Neural cell (in vitro differentiated cells): ENCODE results near the gene MAGI2. TPM values are rescaled to one million over a fixed set of nuclear protein-coding genes. Genes with fewer than 3 reads are reported as not detected.

ENCODE experiments used
- H2AFZ ChIP-seq: fragments of 200-600, 300-800 bp; sonication (generic), shearing (Covaris generic); 2 replicates; pipeline ENCODE4 v1.6.0; 2014; ENCODE audit warnings: low read depth, mild to moderate bottlenecking, antibody characterized with exemption, low read length, moderate library complexity
- H3F3A ChIP-seq: fragments of 200-600 bp; shearing (Covaris generic); 2 replicates; pipeline ENCODE4 v1.6.1; 2016; ENCODE audit warnings: mild to moderate bottlenecking, moderate library complexity, mixed read lengths, antibody characterized with exemption, low read length; ENCODE audit not compliant: insufficient read depth, poor library complexity, severe bottlenecking
- H3K27ac ChIP-seq: fragments of 200-600, 300-800 bp; sonication (generic), shearing (Covaris generic); 2 replicates; pipeline ENCODE4 v1.5.1; 2014; ENCODE audit warnings: mild to moderate bottlenecking, low read length, moderate library complexity
- H3K27me3 ChIP-seq: fragments of 300-800, 200-600 bp; sonication (generic), shearing (Covaris generic); 2 replicates; pipeline ENCODE4 v1.6.0; 2014; ENCODE audit warnings: mild to moderate bottlenecking, low read depth, low read length, moderate library complexity; ENCODE audit not compliant: insufficient read depth
- H3K36me3 ChIP-seq: fragments of 300-800, 200-600 bp; sonication (generic), shearing (Covaris generic); 2 replicates; pipeline ENCODE4 v1.5.1; 2014; ENCODE audit warnings: mild to moderate bottlenecking, antibody characterized with exemption, low read length, moderate library complexity; ENCODE audit not compliant: insufficient read depth
- H3K4me2 ChIP-seq: fragments of 300-800, 200-600 bp; sonication (generic), shearing (Covaris generic); 2 replicates; pipeline ENCODE4 v1.6.0; 2014; ENCODE audit warnings: mild to moderate bottlenecking, low read length
- H3K4me3 ChIP-seq: fragments of 300-800, 200-600 bp; sonication (generic), shearing (Covaris generic); 2 replicates; pipeline ENCODE4 v1.5.1; 2014; ENCODE audit warnings: mild to moderate bottlenecking, low read length, moderate library complexity
- H3K79me2 ChIP-seq: fragments of 200-600 bp; shearing (Covaris generic); replicated peaks from 2 replicates; pipeline ENCODE4 v1.6.0; 2014; ENCODE audit warnings: mild to moderate bottlenecking, low read length, moderate library complexity; ENCODE audit not compliant: insufficient read depth
- H3K9ac ChIP-seq: fragments of 300-800, 200-600 bp; sonication (generic), shearing (Covaris generic); 2 replicates; pipeline ENCODE4 v1.6.1; 2016; ENCODE audit warnings: mild to moderate bottlenecking, low read length, mixed read lengths
- H3K9me2 ChIP-seq: fragments of 200-600 bp; shearing (Covaris generic); 2 replicates; pipeline ENCODE4 v1.6.1; 2016; ENCODE audit warnings: mild to moderate bottlenecking, low read length, mixed read lengths; ENCODE audit not compliant: insufficient read depth
- H3K9me3 ChIP-seq: fragments of 200-600, 300-800 bp; sonication (generic), shearing (Covaris generic); 2 replicates; pipeline ENCODE4 v1.6.1; 2016; ENCODE audit warnings: mild to moderate bottlenecking, mixed run types, low read length, moderate library complexity, mixed read lengths
- H4K20me1 ChIP-seq: fragments of 200-600 bp; shearing (Covaris generic); 2 replicates; pipeline ENCODE4 v1.6.1; 2016; ENCODE audit warnings: mild to moderate bottlenecking, mixed run types; ENCODE audit not compliant: insufficient read depth
- EP300 ChIP-seq: fragments of 450-650 bp; conservative IDR thresholded peaks from 2 replicates; pipeline ENCODE4 v1.6.1; 2014; ENCODE audit warnings: antibody characterized with exemption, mild to moderate bottlenecking, moderate library complexity; ENCODE audit not compliant: poor library complexity, severe bottlenecking
- EZH2 ChIP-seq: fragments of 200-600, 300-800 bp; shearing (Covaris generic), sonication (generic); IDR thresholded peaks from 2 replicates; pipeline ENCODE4 v1.6.1; 2014; ENCODE audit warnings: antibody characterized with exemption, low read length, borderline replicate concordance, mild to moderate bottlenecking; ENCODE audit not compliant: insufficient read depth, poor library complexity, severe bottlenecking
- MXI1 ChIP-seq: fragments of 450-650 bp; conservative IDR thresholded peaks from 2 replicates; pipeline ENCODE4 v1.6.1; 2014; ENCODE audit warnings: antibody characterized with exemption, mild to moderate bottlenecking; ENCODE audit not compliant: poor library complexity, severe bottlenecking
- POLR2AphosphoS5 ChIP-seq: IDR thresholded peaks from 2 replicates; pipeline ENCODE4 v1.6.1; 2012
- RAD21 ChIP-seq: fragments of 450-650 bp; conservative IDR thresholded peaks from 2 replicates; pipeline ENCODE4 v1.6.1; 2014; ENCODE audit warnings: antibody characterized with exemption, mild to moderate bottlenecking, moderate library complexity
- SMC3 ChIP-seq: fragments of 450-650 bp; conservative IDR thresholded peaks from 2 replicates; pipeline ENCODE4 v1.6.1; 2014; ENCODE audit warnings: antibody characterized with exemption, mild to moderate bottlenecking, moderate library complexity; ENCODE audit not compliant: poor library complexity
- TAF1 ChIP-seq: IDR thresholded peaks from 2 replicates; pipeline ENCODE4 v1.6.1; 2012; ENCODE audit warnings: low read depth
- polyA plus RNA-seq: library from polyadenylated mRNA; depleted of rRNA; stranded (reverse); fragments of >200 nt; gene quantifications from 2 replicates; pipeline ENCODE4 v1.2.3, GENCODE V29; 2014
- TF ChIP-seq, protein P1 (sequence below): fragments of 450-650 bp; IDR thresholded peaks from 2 replicates; pipeline ENCODE4 v1.5.1; 2014; ENCODE audit warnings: antibody characterized with exemption, mild to moderate bottlenecking, moderate library complexity; ENCODE audit not compliant: poor library complexity, severe bottlenecking
- TF ChIP-seq, protein P2 (sequence below): IDR thresholded peaks from 2 replicates; pipeline ENCODE4 v1.6.1; 2012; ENCODE audit warnings: borderline replicate concordance

MAGI2 gene
- polyA plus RNA-seq, 1 donor from 2014 or later = 19.3 TPM

DNA sequence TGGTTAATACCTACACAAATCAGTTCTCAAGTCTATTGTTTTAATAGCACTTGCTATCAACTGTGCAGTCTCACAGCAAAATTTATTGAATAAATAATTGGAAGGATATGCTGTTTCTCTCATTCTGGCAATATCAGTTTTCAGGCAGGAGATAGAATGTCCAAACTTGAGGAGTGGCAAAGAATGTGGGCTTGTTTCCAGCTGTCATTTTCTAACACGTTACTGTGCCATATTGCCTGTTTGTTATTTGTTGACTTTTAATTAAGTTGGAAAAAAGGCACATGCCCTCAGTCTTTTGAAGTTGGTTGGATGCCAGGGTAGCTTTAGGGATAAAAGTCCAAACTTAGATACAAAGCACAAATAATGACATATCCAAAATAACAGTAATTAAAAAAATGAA lies 52.2 kb downstream of the MAGI2 start:
- no peak overlapping the region for H3K4me2 ChIP-seq
- H3K27ac ChIP-seq = no peak overlapping the region
- H3K79me2 ChIP-seq = no peaks in the 10 kb centered on the region
- H3F3A ChIP-seq = no peaks in the 10 kb centered on the region
- no peaks in the 10 kb centered on the region for H3K36me3 ChIP-seq
- no peaks in the 10 kb centered on the region for H3K9me3 ChIP-seq
- no peaks in the 10 kb centered on the region for H4K20me1 ChIP-seq
- H3K9me2 ChIP-seq = no peaks in the 10 kb centered on the region
- H3K4me3 ChIP-seq = no peak overlapping the region
- no peak overlapping the region for H2AFZ ChIP-seq
- TF ChIP-seq POLR2AphosphoS5 = no peak
- no peak for TF ChIP-seq RAD21
- TF ChIP-seq SMC3 = no peak
- no peak for TF ChIP-seq TAF1
- TF ChIP-seq EP300 = no peak
- TF ChIP-seq, protein P1, sequence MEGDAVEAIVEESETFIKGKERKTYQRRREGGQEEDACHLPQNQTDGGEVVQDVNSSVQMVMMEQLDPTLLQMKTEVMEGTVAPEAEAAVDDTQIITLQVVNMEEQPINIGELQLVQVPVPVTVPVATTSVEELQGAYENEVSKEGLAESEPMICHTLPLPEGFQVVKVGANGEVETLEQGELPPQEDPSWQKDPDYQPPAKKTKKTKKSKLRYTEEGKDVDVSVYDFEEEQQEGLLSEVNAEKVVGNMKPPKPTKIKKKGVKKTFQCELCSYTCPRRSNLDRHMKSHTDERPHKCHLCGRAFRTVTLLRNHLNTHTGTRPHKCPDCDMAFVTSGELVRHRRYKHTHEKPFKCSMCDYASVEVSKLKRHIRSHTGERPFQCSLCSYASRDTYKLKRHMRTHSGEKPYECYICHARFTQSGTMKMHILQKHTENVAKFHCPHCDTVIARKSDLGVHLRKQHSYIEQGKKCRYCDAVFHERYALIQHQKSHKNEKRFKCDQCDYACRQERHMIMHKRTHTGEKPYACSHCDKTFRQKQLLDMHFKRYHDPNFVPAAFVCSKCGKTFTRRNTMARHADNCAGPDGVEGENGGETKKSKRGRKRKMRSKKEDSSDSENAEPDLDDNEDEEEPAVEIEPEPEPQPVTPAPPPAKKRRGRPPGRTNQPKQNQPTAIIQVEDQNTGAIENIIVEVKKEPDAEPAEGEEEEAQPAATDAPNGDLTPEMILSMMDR = no peak
- TF ChIP-seq, protein P2, sequence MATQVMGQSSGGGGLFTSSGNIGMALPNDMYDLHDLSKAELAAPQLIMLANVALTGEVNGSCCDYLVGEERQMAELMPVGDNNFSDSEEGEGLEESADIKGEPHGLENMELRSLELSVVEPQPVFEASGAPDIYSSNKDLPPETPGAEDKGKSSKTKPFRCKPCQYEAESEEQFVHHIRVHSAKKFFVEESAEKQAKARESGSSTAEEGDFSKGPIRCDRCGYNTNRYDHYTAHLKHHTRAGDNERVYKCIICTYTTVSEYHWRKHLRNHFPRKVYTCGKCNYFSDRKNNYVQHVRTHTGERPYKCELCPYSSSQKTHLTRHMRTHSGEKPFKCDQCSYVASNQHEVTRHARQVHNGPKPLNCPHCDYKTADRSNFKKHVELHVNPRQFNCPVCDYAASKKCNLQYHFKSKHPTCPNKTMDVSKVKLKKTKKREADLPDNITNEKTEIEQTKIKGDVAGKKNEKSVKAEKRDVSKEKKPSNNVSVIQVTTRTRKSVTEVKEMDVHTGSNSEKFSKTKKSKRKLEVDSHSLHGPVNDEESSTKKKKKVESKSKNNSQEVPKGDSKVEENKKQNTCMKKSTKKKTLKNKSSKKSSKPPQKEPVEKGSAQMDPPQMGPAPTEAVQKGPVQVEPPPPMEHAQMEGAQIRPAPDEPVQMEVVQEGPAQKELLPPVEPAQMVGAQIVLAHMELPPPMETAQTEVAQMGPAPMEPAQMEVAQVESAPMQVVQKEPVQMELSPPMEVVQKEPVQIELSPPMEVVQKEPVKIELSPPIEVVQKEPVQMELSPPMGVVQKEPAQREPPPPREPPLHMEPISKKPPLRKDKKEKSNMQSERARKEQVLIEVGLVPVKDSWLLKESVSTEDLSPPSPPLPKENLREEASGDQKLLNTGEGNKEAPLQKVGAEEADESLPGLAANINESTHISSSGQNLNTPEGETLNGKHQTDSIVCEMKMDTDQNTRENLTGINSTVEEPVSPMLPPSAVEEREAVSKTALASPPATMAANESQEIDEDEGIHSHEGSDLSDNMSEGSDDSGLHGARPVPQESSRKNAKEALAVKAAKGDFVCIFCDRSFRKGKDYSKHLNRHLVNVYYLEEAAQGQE = no peak
- TF ChIP-seq EZH2 = no peak
- H3K27me3 ChIP-seq = no peaks in the 10 kb centered on the region
- no peak overlapping the region for H3K9ac ChIP-seq

DNA sequence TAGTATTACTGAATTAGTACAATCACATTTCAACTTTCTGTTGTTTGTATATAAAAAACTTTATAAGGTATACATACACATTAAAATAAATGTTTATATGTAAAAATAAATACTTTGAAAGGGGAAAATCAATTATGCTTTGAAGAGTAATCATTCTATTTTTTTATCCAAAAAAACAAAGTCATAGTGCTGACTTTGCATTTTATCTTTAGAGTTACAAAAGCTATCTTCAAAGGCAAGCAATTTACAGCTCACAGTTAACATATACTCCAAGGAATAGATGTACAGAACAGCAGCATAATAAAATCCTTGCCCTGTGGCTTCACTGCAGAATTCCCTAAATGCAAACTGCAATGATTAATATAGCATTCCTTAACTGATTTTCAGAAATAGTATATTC lies 53.2 kb downstream of the MAGI2 start:
- Histone ChIP-seq H3K27ac (no peak overlapping the region), H3K9ac (no peak overlapping the region), H3K79me2 (no peaks in the 10 kb centered on the region), H3K4me3 (no peak overlapping the region), H3K9me2 (no peaks in the 10 kb centered on the region), H3F3A (no peaks in the 10 kb centered on the region), H4K20me1 (no peaks in the 10 kb centered on the region), H3K27me3 (no peaks in the 10 kb centered on the region), H3K36me3 (no peaks in the 10 kb centered on the region), H3K4me2 (no peak overlapping the region), H3K9me3 (no peaks in the 10 kb centered on the region), H2AFZ (no peak overlapping the region)
- TF ChIP-seq MXI1 (no peak), EZH2 (no peak), SMC3 (no peak), RAD21 (no peak), POLR2AphosphoS5 (no peak)
- TF ChIP-seq, protein P2 = no peak
